AML-193 (cell line): ENCODE results near the gene GLT6D1.
"Not testable (repeated sequence)": the region's sequence is repeated elsewhere in the genome, so short reads cannot be mapped to it uniquely, and the experiment has no call there.

ENCODE experiments used
- DNase-seq, 2 experiments: peaks; one replicate each; lab custom pipeline; 2025; lab: John Stamatoyannopoulos, UW

Gene GLT6D1

GRCh38 chr9:135639196-135639595, at the start of gene GLT6D1:
Gene GLT6D1, minus strand, starts transcription at chr9:135639540. Its CDS starts 353 bp downstream, at chr9:135639187.
- DNase-seq = no peak

GRCh38 chr9:135689011-135689410, 49.7 kb upstream of the GLT6D1 start:
- no peak for DNase-seq

- DNase-seq = no peak
Measured at GRCh38 chr9:135687216-135687615, 47.9 kb upstream of the GLT6D1 start.

- no peak for DNase-seq
Measured at GRCh38 chr9:135684691-135685090, 45.4 kb upstream of the GLT6D1 start.

- no peak for DNase-seq
Measured at GRCh38 chr9:135683401-135684034, 44.2 kb upstream of the GLT6D1 start.

GRCh38 chr9:135681161-135681560, 41.8 kb upstream of the GLT6D1 start:
- no peak for DNase-seq

- DNase-seq = no peak
Measured at GRCh38 chr9:135680056-135680455, 40.7 kb upstream of the GLT6D1 start.

- DNase-seq = no peak
Measured at GRCh38 chr9:135678236-135679017, 39.1 kb upstream of the GLT6D1 start.

- no peak for DNase-seq
Measured at GRCh38 chr9:135677641-135678168, 38.4 kb upstream of the GLT6D1 start.

GRCh38 chr9:135676891-135677290, 37.6 kb upstream of the GLT6D1 start:
- DNase-seq = no peak

- no peak for DNase-seq
Measured at GRCh38 chr9:135674977-135675376, 35.6 kb upstream of the GLT6D1 start.

- DNase-seq = no peak
Measured at GRCh38 chr9:135673941-135674340, 34.6 kb upstream of the GLT6D1 start.

- DNase-seq = not testable (repeated sequence)
Measured at GRCh38 chr9:135672786-135673185, 33.4 kb upstream of the GLT6D1 start.

GRCh38 chr9:135671591-135672041, 32.3 kb upstream of the GLT6D1 start:
- no peak for DNase-seq

- DNase-seq = no peak
Measured at GRCh38 chr9:135670721-135671590, 31.6 kb upstream of the GLT6D1 start.

GRCh38 chr9:135669616-135670285, 30.4 kb upstream of the GLT6D1 start:
- DNase-seq = no peak

- DNase-seq = not testable (repeated sequence)
Measured at GRCh38 chr9:135669018-135669417, 29.7 kb upstream of the GLT6D1 start.

- no peak for DNase-seq
Measured at GRCh38 chr9:135667463-135668001, 28.2 kb upstream of the GLT6D1 start.

GRCh38 chr9:135666534-135667462, 27.5 kb upstream of the GLT6D1 start:
- no peak for DNase-seq

GRCh38 chr9:135665795-135666189, 26.5 kb upstream of the GLT6D1 start:
- DNase-seq = no peak
